ENCODE data around the gene ASB13. TPM values are rescaled to one million over a fixed set of nuclear protein-coding genes. Genes with fewer than 3 reads are reported as not detected.

The ASB13 gene
- total and polyA plus RNA-seq, 7 donors: 13.2 to 52.0 (median 23.5) TPM

DNA sequence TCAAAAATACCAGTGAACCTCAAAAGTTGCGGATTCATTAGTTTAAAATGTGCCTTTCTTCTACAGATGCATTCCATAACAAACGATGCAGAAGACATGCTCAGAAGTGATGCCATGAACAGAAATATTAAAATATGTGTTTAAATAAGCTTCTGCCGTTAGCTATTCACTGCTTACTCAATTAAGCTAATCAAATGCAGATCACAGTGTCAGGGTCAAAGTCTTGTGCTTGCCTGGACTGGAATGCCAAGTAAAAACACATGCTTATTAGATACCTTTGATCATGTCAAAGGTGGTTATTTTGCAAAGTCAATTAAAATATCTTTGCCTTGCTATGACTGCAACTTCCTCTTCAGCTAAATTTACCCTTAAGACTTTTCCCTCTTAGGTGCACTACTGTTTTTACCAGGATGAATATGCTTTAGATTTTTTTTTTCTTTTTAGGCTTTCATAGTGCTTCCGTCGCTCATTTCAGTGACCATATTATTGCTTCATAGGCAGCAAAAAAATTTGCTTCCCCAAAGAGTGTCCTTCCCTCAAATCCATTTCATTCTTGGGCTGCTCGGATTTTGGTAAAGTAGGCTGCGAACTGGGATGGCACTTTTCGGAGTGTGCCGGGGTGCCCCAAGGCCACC, 905 bp downstream of the ASB13 start:
- peak overlapping the region; percentile 76 to 87 (median 82) for H3K27ac ChIP-seq
- peak overlapping the region; percentile 72 to 95 (median 83) for H3K4me3 ChIP-seq
- H3K27me3 ChIP-seq: no peaks in the 10 kb centered on the region
- H3K36me3 ChIP-seq: no peaks in the 10 kb centered on the region
- no peaks in the 10 kb centered on the region for H3K9me3 ChIP-seq
- intact Hi-C loops (cut with DNase I): no loop called here
- 15 to 22% methylated on average over 9 of the region's 9 CpGs for WGBS, 2 donors
- DNase-seq: no peak
- no peak for TF ChIP-seq EP300 (IDR thresholded peaks at IDR 0.05)
- peaks cover 0 to 23% (median 14%) of the 10 kb centered on the region in 4 donors for H3K4me1 ChIP-seq

GRCh38 chr10:5663692-5664427, 2.5 kb downstream of the ASB13 start:
- no peaks in the 10 kb centered on the region for H3K27me3 ChIP-seq
- TF ChIP-seq CTCF (IDR thresholded peaks at IDR 0.05): no peak
- no peak for TF ChIP-seq POLR2AphosphoS5 (IDR thresholded peaks at IDR 0.05)
- no peak for TF ChIP-seq EP300 (IDR thresholded peaks at IDR 0.05)
- TF ChIP-seq POLR2A (IDR thresholded peaks at IDR 0.05): no peak
- no peaks in the 10 kb centered on the region for H3K9me3 ChIP-seq
- H3K4me3 ChIP-seq: no peak overlapping the region
- DNase-seq: no peak
- H3K27ac ChIP-seq: no peak overlapping the region
- H3K36me3 ChIP-seq: no peaks in the 10 kb centered on the region
- 68 to 79% methylated on average over 12 of the region's 12 CpGs for WGBS, 2 donors
- intact Hi-C loops (cut with DNase I): no loop called here
- H3K4me1 ChIP-seq: peaks cover 0 to 36% (median 14%) of the 10 kb centered on the region in 4 donors

DNA sequence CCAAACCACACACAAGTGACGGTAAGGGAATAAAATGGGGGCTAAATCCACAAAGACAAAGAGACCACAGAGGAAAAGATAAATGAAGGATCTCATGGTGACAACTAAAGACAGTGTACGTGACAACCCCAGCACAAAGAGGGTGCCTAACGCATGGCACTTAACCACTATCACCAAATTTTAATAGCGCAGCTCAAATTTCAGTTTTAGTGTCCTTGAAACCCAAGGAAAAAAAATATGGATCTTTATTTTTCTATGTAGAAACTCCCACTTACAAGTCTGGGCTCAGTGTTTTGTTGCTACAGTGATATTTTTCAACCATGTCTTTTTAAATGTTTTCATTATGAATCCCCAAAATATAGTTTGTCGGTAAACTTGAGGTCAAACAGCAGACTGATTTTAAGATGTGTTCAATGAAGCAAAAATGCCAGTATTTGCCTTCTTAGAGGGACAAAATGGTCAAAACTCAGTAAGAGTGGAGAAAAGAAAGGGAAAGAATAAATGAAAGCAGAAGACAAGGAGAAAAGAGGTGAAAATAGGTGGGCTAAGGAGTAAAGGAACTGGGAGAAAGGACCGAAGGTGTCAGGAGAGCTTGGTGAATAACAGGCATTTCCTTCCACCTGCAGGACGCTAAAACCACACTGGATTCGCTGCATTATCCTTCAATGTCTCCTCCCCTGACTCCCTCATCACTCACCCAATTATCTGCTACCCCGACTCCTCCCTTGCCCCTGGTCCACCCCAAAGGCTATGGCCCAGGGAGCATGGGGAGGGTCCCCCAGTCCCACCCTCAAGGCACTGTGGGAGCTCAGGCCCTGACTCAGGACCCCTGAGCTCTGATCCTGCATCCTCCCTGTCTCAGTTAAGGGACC, 3.5 kb downstream of the ASB13 start:
- Histone ChIP-seq H3K4me3 (no peak overlapping the region), H3K36me3 (no peaks in the 10 kb centered on the region), H3K4me1 (peaks cover 0 to 36% (median 14%) of the 10 kb centered on the region in 4 donors), H3K9me3 (no peaks in the 10 kb centered on the region), H3K27ac (no peak overlapping the region), H3K27me3 (no peaks in the 10 kb centered on the region)
- no peak for TF ChIP-seq CTCF (IDR thresholded peaks at IDR 0.05)
- WGBS, 2 donors: 86 to 90% methylated on average over 9 of the region's 9 CpGs
- intact Hi-C loops (cut with DNase I): no loop called here
- DNase-seq: no peak

GRCh38 chr10:5661043-5661442, 5.4 kb downstream of the ASB13 start:
- no peak overlapping the region for H3K27ac ChIP-seq
- intact Hi-C loops (cut with DNase I): no loop called here
- WGBS, 2 donors: 71 to 86% methylated on average over 6 of the region's 6 CpGs
- no peak for TF ChIP-seq CTCF (IDR thresholded peaks at IDR 0.05)
- no peak for TF ChIP-seq POLR2AphosphoS5 (IDR thresholded peaks at IDR 0.05)
- no peak for TF ChIP-seq EP300 (IDR thresholded peaks at IDR 0.05)
- TF ChIP-seq POLR2A (IDR thresholded peaks at IDR 0.05): no peak
- H3K4me3 ChIP-seq: no peak overlapping the region
- no peaks in the 10 kb centered on the region for H3K9me3 ChIP-seq
- H3K36me3 ChIP-seq: no peaks in the 10 kb centered on the region
- no peak for DNase-seq
- H3K27me3 ChIP-seq: no peaks in the 10 kb centered on the region
- peaks cover 0 to 28% (median 8%) of the 10 kb centered on the region in 4 donors for H3K4me1 ChIP-seq

All from sigmoid colon (tissue), 7 donors.